Neural cell (in vitro differentiated cells): Measurements from ENCODE around the gene MIPOL1.
"Not testable (repeated sequence)": the region's sequence is repeated elsewhere in the genome, so short reads cannot be mapped to it uniquely, and the experiment has no call there.

Experiments used
- EP300 ChIP-seq: fragments of 450-650 bp; conservative IDR thresholded peaks from 2 replicates; pipeline ENCODE4 v1.6.1; 2014; ENCODE audit warnings: antibody characterized with exemption, mild to moderate bottlenecking, moderate library complexity; ENCODE audit not compliant: poor library complexity, severe bottlenecking
- EZH2 ChIP-seq: fragments of 200-600, 300-800 bp; shearing (Covaris generic), sonication (generic); IDR thresholded peaks from 2 replicates; pipeline ENCODE4 v1.6.1; 2014; ENCODE audit warnings: antibody characterized with exemption, low read length, borderline replicate concordance, mild to moderate bottlenecking; ENCODE audit not compliant: insufficient read depth, poor library complexity, severe bottlenecking
- MXI1 ChIP-seq: fragments of 450-650 bp; conservative IDR thresholded peaks from 2 replicates; pipeline ENCODE4 v1.6.1; 2014; ENCODE audit warnings: antibody characterized with exemption, mild to moderate bottlenecking; ENCODE audit not compliant: poor library complexity, severe bottlenecking
- POLR2AphosphoS5 ChIP-seq: IDR thresholded peaks from 2 replicates; pipeline ENCODE4 v1.6.1; 2012
- RAD21 ChIP-seq: fragments of 450-650 bp; conservative IDR thresholded peaks from 2 replicates; pipeline ENCODE4 v1.6.1; 2014; ENCODE audit warnings: antibody characterized with exemption, mild to moderate bottlenecking, moderate library complexity
- SMC3 ChIP-seq: fragments of 450-650 bp; conservative IDR thresholded peaks from 2 replicates; pipeline ENCODE4 v1.6.1; 2014; ENCODE audit warnings: antibody characterized with exemption, mild to moderate bottlenecking, moderate library complexity; ENCODE audit not compliant: poor library complexity
- TAF1 ChIP-seq: IDR thresholded peaks from 2 replicates; pipeline ENCODE4 v1.6.1; 2012; ENCODE audit warnings: low read depth
- TF ChIP-seq, protein P1 (sequence below): fragments of 450-650 bp; IDR thresholded peaks from 2 replicates; pipeline ENCODE4 v1.5.1; 2014; ENCODE audit warnings: antibody characterized with exemption, mild to moderate bottlenecking, moderate library complexity; ENCODE audit not compliant: poor library complexity, severe bottlenecking
- TF ChIP-seq, protein P2 (sequence below): IDR thresholded peaks from 2 replicates; pipeline ENCODE4 v1.6.1; 2012; ENCODE audit warnings: borderline replicate concordance

DNA sequence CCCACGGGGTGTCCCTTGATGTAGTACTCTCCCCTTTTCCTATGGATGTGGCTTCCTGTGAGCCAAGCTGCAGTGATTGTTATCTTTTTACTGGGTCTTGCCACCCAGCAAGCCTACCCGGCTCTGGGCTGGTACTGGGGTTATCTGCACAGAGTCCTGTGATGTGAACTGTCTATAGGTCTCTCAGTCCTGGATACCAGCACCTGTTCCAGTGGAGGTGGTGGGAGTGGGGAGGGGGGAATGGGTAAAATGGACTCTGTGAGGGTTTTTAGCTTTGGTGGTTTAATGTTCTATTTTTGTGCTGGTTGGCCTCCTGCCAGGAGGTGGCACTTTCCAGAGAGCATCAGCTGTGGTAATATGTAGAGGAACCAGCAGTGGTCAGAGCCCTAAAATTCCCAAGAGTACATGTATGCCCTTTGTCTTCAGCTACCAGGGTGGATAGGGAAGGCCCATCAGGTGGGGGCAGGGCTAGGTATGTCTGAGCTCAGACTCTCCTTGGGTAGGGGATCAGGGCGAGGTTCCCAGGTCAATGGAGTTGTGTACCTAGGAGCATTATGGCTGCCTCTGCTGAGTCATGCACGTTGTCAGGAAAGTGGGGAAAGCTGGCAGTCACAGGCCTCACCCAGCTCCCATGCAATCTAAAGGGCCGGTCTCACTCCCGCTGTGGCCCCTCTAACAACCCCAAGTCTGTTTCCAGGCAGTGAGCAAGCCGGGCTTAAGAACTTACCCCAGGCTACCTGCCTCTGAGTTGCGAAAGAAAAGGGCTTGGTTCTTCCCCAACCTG is 199.6 kb downstream of the MIPOL1 start:
- not testable (repeated sequence) for TF ChIP-seq EP300, POLR2AphosphoS5, TAF1, EZH2, RAD21, SMC3, MXI1
- TF ChIP-seq, protein P1, sequence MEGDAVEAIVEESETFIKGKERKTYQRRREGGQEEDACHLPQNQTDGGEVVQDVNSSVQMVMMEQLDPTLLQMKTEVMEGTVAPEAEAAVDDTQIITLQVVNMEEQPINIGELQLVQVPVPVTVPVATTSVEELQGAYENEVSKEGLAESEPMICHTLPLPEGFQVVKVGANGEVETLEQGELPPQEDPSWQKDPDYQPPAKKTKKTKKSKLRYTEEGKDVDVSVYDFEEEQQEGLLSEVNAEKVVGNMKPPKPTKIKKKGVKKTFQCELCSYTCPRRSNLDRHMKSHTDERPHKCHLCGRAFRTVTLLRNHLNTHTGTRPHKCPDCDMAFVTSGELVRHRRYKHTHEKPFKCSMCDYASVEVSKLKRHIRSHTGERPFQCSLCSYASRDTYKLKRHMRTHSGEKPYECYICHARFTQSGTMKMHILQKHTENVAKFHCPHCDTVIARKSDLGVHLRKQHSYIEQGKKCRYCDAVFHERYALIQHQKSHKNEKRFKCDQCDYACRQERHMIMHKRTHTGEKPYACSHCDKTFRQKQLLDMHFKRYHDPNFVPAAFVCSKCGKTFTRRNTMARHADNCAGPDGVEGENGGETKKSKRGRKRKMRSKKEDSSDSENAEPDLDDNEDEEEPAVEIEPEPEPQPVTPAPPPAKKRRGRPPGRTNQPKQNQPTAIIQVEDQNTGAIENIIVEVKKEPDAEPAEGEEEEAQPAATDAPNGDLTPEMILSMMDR = not testable (repeated sequence)
- TF ChIP-seq, protein P2, sequence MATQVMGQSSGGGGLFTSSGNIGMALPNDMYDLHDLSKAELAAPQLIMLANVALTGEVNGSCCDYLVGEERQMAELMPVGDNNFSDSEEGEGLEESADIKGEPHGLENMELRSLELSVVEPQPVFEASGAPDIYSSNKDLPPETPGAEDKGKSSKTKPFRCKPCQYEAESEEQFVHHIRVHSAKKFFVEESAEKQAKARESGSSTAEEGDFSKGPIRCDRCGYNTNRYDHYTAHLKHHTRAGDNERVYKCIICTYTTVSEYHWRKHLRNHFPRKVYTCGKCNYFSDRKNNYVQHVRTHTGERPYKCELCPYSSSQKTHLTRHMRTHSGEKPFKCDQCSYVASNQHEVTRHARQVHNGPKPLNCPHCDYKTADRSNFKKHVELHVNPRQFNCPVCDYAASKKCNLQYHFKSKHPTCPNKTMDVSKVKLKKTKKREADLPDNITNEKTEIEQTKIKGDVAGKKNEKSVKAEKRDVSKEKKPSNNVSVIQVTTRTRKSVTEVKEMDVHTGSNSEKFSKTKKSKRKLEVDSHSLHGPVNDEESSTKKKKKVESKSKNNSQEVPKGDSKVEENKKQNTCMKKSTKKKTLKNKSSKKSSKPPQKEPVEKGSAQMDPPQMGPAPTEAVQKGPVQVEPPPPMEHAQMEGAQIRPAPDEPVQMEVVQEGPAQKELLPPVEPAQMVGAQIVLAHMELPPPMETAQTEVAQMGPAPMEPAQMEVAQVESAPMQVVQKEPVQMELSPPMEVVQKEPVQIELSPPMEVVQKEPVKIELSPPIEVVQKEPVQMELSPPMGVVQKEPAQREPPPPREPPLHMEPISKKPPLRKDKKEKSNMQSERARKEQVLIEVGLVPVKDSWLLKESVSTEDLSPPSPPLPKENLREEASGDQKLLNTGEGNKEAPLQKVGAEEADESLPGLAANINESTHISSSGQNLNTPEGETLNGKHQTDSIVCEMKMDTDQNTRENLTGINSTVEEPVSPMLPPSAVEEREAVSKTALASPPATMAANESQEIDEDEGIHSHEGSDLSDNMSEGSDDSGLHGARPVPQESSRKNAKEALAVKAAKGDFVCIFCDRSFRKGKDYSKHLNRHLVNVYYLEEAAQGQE = not testable (repeated sequence)
